Neural progenitor cell (in vitro differentiated cells): Measurements from ENCODE around the gene ENAH.

Experiments
- EZH2 ChIP-seq: fragments of 200-600 bp; sonication (generic); IDR thresholded peaks from 2 replicates; pipeline ENCODE4 v1.6.1; 2017; ENCODE audit warnings: antibody characterized with exemption, mild to moderate bottlenecking, moderate library complexity
- EZH2phosphoT487 ChIP-seq: fragments of 200-600 bp; sonication (generic); IDR thresholded peaks from 2 replicates; pipeline ENCODE4 v1.6.1; 2017; ENCODE audit warnings: antibody characterized with exemption
- TF ChIP-seq, protein P1 (sequence below): fragments of 200-600 bp; sonication (generic); IDR thresholded peaks from 2 replicates; pipeline ENCODE4 v1.5.1; 2017; ENCODE audit warnings: antibody characterized with exemption, mild to moderate bottlenecking

DNA sequence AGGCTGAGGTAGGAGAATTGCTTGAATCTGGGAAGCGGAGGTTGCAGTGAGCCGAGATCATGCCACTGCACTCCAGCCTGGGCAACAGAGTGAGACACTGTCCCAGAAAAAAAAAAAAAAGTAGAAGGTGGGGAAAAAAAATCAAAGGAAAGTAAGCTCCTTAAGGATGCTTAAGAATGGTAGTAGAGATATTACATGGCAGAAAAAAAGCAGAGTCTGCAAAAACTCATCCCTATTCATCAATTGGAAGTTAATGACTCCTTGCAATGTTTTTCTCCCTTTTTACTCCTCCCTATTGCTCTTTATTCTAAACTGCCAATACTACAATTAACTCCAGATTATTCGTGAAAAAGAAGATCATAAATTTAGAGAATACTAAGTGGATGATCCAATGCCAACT is 23.4 kb downstream of the ENAH start:
- TF ChIP-seq, protein P1, sequence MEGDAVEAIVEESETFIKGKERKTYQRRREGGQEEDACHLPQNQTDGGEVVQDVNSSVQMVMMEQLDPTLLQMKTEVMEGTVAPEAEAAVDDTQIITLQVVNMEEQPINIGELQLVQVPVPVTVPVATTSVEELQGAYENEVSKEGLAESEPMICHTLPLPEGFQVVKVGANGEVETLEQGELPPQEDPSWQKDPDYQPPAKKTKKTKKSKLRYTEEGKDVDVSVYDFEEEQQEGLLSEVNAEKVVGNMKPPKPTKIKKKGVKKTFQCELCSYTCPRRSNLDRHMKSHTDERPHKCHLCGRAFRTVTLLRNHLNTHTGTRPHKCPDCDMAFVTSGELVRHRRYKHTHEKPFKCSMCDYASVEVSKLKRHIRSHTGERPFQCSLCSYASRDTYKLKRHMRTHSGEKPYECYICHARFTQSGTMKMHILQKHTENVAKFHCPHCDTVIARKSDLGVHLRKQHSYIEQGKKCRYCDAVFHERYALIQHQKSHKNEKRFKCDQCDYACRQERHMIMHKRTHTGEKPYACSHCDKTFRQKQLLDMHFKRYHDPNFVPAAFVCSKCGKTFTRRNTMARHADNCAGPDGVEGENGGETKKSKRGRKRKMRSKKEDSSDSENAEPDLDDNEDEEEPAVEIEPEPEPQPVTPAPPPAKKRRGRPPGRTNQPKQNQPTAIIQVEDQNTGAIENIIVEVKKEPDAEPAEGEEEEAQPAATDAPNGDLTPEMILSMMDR: no peak
- TF ChIP-seq EZH2: no peak
- TF ChIP-seq EZH2phosphoT487: no peak
